HepG2 (cell line): ENCODE measurements around the gene SCAI.

Experiments used
- EZH2 ChIP-seq: conservative IDR thresholded peaks from 2 replicates; pipeline ENCODE4 v1.6.1; 2012; ENCODE audit warnings: mild to moderate bottlenecking, low read depth, low read length, moderate library complexity
- KDM3A ChIP-seq: IDR thresholded peaks from 2 replicates; pipeline ENCODE4 v1.6.1; 2018; ENCODE audit warnings: low read depth, missing compliant biosample characterization
- NR2C2 ChIP-seq: sonication (generic); formaldehyde crosslinking; IDR thresholded peaks from 2 replicates; pipeline ENCODE4 v1.4.0; 2020; ENCODE audit warnings: missing genetic modification reagents, mild to moderate bottlenecking, moderate library complexity, borderline replicate concordance
- SMAD1 ChIP-seq: sonication (generic); formaldehyde crosslinking; IDR thresholded peaks from 2 replicates; pipeline ENCODE4 v1.4.0; 2020; ENCODE audit warnings: missing genetic modification reagents, low read depth, mild to moderate bottlenecking, borderline replicate concordance
- SP5 ChIP-seq: IDR thresholded peaks from 2 replicates; pipeline ENCODE4 v1.6.1; 2016; ENCODE audit warnings: low read depth, borderline replicate concordance
- ZFP82 ChIP-seq: sonication (generic); formaldehyde crosslinking; IDR thresholded peaks from 2 replicates; pipeline ENCODE4 v1.5.1; 2020; ENCODE audit warnings: mild to moderate bottlenecking, missing genetic modification reagents, borderline replicate concordance
- ZNF160 ChIP-seq: sonication (generic); formaldehyde crosslinking; IDR thresholded peaks from 2 replicates; pipeline ENCODE4 v1.8.0; 2022; ENCODE audit warnings: mild to moderate bottlenecking, inconsistent platforms, missing genetic modification reagents
- ZNF619 ChIP-seq: sonication (generic); formaldehyde crosslinking; IDR thresholded peaks from 2 replicates; pipeline ENCODE4 v1.4.0; 2020; ENCODE audit warnings: mild to moderate bottlenecking, missing genetic modification reagents
- ZSCAN20 ChIP-seq: sonication (generic); formaldehyde crosslinking; IDR thresholded peaks from 2 replicates; pipeline ENCODE4 v1.4.0; 2020; ENCODE audit warnings: missing genetic modification reagents, mild to moderate bottlenecking, borderline replicate concordance
- TF ChIP-seq, protein P1 (sequence below): fragments of 450-650 bp; IDR thresholded peaks from 2 replicates; pipeline ENCODE4 v1.6.1; 2016
- TF ChIP-seq, protein P2 (sequence below): IDR thresholded peaks from 2 replicates; pipeline ENCODE4 v1.6.1; 2012; ENCODE audit warnings: inconsistent platforms
- TF ChIP-seq, protein P3 (sequence below): fragments of 450-650 bp; IDR thresholded peaks from 2 replicates; pipeline ENCODE4 v1.6.1; 2017; ENCODE audit warnings: mild to moderate bottlenecking
- TF ChIP-seq, protein P4 (sequence below): sonication (generic); formaldehyde crosslinking; IDR thresholded peaks from 2 replicates; pipeline ENCODE4 v1.5.0; 2020; ENCODE audit warnings: missing genetic modification reagents
- TF ChIP-seq, protein P5 (sequence below): IDR thresholded peaks from 2 replicates; pipeline ENCODE4 v1.6.1; 2018; ENCODE audit warnings: missing genetic modification reagents, mild to moderate bottlenecking, missing compliant biosample characterization

DNA sequence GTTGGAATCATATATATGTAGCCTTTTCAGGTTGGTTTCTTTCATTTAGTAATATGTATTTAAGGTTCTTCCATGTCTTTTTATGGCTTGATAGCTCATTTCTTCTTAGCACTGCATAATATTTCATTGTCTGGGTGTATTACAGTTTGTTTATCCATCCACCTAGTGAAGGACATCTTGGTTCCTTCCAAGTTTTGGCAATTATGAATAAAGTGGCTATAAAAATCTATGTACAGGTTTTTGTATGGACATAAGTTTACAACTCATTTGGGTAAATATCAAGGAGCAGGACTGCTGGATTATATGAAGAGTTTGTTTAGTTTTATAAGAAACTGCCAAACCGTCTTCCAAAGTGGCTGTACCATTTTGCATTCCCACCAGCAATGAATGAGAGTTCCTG lies 34.6 kb upstream of the SCAI start:
- TF ChIP-seq SP5 (CRISPR knock-in tag), result no peak
- no peak for TF ChIP-seq ZNF160 (CRISPR knock-in tag)
- TF ChIP-seq, protein P1, sequence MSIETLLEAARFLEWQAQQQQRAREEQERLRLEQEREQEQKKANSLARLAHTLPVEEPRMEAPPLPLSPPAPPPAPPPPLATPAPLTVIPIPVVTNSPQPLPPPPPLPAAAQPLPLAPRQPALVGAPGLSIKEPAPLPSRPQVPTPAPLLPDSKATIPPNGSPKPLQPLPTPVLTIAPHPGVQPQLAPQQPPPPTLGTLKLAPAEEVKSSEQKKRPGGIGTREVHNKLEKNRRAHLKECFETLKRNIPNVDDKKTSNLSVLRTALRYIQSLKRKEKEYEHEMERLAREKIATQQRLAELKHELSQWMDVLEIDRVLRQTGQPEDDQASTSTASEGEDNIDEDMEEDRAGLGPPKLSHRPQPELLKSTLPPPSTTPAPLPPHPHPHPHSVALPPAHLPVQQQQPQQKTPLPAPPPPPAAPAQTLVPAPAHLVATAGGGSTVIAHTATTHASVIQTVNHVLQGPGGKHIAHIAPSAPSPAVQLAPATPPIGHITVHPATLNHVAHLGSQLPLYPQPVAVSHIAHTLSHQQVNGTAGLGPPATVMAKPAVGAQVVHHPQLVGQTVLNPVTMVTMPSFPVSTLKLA, result no peak
- no peak for TF ChIP-seq NR2C2 (CRISPR knock-in tag)
- TF ChIP-seq KDM3A (CRISPR knock-in tag), result no peak
- TF ChIP-seq, protein P2, sequence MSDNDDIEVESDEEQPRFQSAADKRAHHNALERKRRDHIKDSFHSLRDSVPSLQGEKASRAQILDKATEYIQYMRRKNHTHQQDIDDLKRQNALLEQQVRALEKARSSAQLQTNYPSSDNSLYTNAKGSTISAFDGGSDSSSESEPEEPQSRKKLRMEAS, result no peak
- no peak for TF ChIP-seq EZH2
- TF ChIP-seq, protein P3, sequence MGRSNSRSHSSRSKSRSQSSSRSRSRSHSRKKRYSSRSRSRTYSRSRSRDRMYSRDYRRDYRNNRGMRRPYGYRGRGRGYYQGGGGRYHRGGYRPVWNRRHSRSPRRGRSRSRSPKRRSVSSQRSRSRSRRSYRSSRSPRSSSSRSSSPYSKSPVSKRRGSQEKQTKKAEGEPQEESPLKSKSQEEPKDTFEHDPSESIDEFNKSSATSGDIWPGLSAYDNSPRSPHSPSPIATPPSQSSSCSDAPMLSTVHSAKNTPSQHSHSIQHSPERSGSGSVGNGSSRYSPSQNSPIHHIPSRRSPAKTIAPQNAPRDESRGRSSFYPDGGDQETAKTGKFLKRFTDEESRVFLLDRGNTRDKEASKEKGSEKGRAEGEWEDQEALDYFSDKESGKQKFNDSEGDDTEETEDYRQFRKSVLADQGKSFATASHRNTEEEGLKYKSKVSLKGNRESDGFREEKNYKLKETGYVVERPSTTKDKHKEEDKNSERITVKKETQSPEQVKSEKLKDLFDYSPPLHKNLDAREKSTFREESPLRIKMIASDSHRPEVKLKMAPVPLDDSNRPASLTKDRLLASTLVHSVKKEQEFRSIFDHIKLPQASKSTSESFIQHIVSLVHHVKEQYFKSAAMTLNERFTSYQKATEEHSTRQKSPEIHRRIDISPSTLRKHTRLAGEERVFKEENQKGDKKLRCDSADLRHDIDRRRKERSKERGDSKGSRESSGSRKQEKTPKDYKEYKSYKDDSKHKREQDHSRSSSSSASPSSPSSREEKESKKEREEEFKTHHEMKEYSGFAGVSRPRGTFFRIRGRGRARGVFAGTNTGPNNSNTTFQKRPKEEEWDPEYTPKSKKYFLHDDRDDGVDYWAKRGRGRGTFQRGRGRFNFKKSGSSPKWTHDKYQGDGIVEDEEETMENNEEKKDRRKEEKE, result no peak
- TF ChIP-seq ZNF619, result no peak
- TF ChIP-seq, protein P4, sequence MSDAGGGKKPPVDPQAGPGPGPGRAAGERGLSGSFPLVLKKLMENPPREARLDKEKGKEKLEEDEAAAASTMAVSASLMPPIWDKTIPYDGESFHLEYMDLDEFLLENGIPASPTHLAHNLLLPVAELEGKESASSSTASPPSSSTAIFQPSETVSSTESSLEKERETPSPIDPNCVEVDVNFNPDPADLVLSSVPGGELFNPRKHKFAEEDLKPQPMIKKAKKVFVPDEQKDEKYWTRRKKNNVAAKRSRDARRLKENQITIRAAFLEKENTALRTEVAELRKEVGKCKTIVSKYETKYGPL, result no peak
- TF ChIP-seq ZFP82 (CRISPR knock-in tag), result no peak
- TF ChIP-seq ZSCAN20, result no peak
- TF ChIP-seq, protein P5, sequence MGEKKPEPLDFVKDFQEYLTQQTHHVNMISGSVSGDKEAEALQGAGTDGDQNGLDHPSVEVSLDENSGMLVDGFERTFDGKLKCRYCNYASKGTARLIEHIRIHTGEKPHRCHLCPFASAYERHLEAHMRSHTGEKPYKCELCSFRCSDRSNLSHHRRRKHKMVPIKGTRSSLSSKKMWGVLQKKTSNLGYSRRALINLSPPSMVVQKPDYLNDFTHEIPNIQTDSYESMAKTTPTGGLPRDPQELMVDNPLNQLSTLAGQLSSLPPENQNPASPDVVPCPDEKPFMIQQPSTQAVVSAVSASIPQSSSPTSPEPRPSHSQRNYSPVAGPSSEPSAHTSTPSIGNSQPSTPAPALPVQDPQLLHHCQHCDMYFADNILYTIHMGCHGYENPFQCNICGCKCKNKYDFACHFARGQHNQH (CRISPR knock-in tag), result no peak
- TF ChIP-seq SMAD1, result no peak
